GM21447 (cell line): ENCODE measurements around the gene LAP3.
"Not testable (repeated sequence)": the region's sequence is repeated elsewhere in the genome, so short reads cannot be mapped to it uniquely, and the experiment has no call there.

Experiments used
- ATAC-seq: cut with Tn5 transposase; IDR thresholded peaks from one replicate; pipeline ENCODE4 v1.9.1; 2021; ENCODE audit not compliant: unreplicated experiment

LAP3 gene

DNA sequence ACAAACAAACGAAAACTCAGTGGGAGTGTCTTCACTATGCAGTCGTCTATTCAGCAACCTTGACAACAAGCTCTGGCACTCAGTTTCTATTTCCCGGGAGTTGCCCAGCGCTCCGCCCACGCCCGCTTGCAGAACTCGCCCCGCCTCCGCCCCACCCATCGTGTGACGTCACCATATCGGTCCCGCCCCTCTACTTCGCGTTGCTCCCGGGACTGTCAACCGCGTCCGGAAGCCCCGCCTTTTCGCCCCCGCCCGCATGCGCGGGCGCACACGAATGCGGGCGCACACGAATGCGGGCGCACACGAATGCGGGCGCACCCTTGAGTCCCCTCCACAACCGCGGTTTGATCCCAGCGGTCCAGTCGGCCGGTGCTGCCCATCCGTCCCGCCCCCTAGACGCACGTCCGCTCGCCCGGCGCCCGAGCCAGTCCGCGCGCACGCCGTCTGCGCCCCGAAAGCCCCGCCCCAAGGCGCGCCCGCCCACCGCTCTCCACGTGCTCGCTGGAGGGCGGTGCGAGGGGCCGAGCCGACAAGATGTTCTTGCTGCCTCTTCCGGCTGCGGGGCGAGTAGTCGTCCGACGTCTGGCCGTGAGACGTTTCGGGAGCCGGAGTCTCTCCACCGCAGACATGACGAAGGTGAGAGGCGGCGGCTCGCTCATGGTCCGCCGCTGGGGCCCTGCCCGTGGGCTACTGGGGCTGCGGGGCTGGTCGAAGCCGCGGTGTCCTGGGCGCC is at the start of gene LAP3:
LAP3 (plus strand) TSS at position 267 of the 733 bp plus-strand sequence; CDS start at position 535, 268 bp downstream.
- ATAC-seq: peak; percentile 74

DNA sequence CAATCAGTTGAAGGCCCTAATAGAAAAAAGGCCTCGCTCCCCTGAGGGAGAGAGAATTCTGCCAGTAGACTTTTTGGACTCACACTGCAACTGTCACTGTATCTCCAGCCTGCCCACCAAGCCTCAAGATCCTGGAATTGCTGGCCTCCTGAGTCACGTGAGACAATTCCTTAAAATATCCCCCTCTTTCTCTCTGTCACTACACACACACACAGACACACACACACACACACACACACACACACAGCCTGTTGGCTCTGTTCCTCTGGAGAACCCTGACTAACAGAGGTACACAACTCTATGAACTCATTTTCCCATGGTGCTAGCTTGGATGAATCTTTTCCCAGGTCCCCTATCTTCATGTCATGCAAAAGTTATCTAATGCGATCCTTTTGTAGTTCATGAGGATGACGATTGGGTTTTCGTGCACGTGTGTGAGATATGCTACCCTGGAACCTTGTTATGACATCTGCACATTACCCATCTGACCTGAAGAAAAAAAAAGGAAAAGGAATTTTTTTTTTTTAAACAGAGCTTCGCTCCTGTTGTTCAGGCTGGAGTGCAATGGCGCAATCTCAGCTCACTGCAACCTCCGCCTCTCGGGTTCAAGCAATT is 48.3 kb upstream of the LAP3 start:
- ATAC-seq: no peak

DNA sequence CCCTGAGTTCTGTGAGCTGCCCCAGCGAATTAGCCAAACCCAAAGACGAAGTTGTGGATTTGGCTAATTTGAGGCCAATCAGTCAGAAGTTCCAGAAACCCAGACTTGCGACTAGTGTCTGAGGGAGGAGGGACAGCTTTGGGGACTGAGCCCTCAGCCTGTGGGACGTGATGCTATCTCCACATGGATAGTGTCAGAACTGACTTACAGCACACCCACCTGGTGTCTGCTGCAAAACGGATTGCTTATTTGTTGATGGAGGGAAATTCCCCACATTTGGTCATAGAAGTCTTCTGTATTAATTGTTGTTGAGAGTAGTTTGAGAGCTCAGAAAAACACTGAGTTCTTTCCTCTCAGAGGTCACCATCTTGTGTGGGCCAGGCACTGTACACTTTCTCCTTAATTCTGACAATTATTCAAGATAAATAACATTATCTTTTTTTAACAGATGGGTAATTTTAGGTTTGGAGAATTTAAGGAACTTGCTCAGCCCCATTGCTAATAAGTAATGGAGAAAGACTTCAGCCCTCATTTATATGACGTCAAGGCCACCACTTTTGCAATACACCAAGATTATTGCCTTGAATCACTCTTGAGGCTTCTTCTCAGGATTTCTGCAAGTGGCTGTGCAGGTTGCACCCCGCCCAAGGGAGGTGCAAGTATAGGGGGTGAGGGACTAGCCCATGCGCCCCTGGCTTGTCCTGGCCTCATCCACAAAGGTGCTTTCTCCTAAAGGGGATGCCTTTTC is 45.3 kb upstream of the LAP3 start:
- no peak for ATAC-seq

DNA sequence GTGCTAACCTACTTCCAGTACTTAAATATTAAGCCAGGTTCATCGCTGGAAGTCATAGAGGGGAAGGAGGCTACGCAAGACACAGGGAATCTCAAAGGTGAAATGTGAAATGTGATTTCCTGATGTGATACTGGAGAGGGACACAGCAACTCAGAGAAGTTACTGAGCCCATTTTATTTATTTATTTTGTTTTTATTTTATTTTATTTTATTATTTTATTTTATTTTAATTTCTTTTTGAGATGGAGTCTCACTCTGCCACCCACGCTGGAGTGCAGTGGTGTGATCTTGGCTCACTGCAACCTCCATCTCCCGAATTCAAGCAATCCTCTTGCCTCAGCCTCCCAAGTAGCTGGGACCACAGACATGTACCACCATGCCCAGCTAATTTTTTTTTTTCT is 42.3 kb upstream of the LAP3 start:
- no peak for ATAC-seq

DNA sequence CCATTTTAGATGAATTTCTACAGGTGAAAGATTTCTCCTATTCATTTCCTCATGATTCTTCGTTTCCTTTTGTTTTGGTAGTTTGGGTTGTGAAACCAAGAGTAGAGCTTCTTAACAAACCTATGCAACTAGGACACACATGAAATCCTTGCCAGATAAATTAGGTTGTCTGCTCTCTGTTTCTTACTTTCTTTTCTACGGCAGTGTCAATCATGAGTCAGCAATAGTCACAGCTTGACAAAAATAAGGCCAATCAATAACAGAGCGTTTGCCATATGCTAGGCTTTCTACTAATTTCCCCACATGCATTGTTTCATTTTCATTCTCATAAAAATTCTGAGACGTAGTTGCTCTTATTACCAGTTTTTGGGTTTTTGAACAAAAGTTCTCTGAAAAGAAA is 41.8 kb upstream of the LAP3 start:
- ATAC-seq: no peak

DNA sequence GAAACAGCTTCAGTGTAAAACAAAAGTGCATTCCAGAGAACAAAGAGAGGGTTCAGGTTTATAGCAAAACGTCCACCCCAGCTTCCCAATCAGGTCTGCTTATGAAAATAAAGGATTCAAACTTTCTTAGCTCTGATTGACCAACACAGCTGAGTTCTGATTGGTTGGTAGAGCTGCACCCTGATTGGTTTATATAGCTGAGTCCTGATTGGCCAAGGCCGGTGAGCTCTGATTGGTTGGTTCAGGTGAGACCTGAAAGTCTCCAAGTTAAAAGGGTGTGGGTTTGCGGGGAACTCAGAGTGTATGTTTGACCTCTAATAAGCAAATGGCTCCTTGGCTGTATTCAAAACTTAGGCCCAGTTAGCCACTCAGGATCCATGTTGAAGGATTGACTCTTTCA is 41.1 kb upstream of the LAP3 start:
- ATAC-seq: no peak

DNA sequence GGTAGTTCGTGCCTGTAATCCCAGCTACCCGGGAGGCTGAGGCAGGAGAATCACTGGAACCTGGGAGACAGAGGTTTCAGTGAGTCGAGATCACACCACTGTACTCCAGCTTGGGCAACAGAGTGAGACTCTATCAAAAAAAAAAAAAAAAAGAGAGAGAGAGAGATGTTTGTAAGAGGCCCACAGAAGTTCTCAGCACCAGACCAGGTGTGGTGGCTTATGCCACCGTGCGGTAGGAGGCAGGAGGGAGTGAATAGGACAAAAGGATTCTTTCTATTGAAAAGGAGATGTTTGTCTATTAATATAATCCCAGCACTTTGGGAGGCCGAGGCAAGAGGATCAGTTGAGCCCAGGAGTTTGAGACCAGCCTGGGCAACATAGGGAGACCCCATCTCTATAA is 39.9 kb upstream of the LAP3 start:
- ATAC-seq: not testable (repeated sequence)

DNA sequence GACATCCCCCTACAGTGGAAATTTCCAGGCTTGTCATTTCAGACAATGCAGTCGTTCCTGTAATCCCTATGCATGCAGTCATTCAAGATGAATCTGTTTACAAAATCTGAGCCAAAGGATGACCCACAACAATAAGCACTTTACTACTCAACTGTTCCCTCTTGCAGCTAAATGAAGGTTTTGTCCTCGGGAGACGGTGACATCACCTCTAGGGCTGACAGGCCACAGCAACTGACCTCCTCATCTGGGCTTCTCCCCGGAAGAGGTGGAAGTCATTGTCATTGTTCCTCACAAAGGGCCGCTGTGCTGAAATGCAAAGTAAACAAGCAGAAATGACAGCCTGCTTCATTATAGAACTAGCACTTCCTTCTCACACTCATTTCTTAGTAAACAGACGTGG is 32.8 kb upstream of the LAP3 start:
- ATAC-seq: no peak

DNA sequence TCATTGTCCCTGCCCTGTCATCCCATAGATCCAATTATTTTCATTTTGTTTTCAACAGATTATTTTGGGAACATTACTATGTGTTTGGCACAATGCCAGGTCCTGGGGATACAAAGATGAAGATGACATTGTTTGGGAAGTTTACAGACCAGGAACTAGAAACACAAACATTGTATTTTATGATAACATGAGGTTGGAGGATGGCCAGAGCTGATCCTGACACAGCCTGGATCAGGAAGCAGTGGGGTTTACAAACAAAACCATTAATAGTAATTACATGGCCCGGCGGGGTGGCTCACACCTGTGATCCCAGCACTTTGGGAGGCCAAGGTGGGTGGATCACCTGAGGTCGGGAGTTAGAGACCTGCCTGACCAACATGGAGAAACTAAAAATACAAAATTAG is 32.2 kb upstream of the LAP3 start:
- no peak for ATAC-seq

DNA sequence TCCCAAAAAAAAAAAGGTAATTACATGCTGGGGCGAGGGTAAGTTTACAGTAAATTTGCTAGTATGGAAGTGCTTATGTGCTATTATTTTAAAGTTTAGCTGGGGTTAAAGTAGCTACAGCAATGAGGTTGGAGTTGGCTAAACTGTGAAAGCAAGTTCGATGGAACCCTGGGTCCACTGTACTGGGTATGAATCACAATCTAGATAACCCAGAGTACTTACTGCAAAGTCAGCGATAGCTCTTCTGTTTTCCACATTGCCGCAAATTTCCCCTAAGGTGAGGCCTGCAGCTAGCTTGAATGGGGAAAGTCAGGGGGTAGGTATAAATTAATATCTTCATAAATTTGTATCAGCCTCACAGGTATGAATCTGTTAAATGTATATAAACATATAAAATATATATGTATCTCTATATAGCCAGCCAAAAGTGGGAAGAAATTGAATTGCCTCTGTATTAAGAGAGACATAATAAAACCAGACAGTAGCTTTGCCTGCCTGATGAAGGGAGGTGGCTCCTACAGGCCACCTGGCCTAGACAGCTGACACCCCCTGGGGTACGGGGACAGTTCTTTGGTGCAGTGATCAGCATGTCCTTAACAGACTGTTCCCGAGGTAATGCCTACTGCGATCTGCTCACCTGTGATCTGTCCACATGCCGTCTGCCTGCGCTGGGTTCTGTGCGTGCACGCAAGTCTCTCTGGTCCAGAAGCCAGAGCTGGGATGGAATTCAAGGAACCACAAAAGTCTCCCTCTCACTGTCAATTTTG is 31.4 kb upstream of the LAP3 start:
- ATAC-seq: no peak

DNA sequence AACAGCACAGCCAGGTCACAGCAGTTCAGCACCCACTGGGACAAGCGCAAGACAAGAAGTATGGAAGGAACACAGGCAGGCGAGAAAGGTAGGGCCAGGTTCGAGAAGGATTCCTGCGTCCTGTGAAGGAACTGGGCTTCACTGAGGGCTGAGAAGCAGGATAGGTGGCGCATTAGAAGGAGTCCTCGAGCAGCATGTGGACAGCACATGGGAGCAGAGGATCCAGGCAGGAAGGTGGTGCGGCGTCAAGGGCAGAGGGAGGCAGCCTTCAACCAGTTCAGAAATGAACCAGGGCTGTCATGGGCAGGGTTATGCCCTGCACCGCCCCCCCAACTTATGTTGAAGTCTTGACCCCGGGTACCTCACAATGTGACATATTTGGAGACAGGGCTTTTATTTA is 30.8 kb upstream of the LAP3 start:
- no peak for ATAC-seq

DNA sequence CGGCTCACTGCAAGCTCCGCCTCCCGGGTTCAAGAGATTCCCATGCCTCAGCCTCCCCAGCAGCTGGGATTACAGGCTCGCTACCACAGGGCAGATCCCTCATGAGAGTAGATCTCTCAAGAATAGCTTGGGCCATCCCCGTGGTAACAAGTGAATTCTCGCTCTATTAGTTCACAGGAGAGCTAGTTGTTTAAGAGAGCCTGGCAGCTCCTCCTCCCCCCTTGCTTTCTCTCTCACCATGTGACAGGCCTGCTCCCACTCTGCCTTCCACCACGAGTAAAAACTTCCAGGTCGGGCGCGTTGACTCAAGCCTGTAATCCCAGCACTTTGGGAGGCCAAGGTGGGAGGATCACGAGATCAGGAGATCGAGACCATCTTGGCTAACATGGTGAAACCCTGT is 30.3 kb upstream of the LAP3 start:
- ATAC-seq: no peak

DNA sequence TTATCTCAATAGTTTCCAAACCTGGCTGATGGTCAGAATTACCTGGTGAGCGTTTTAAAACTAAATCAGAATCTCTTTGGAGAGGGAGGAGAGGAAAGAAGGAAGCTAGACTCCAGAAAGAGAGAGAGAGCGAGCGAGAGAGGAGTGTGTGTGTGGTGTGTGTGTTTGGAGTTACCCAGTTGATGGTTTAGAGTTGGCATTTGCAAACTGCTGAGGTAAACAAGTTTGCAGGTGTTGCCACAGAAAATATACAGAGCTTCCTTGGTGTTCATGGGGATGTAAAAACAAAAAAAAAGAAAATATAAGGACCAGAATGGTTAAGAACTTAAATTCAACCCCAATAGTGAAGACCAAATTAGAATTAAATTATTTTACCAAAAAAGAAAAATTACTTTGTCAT is 26.4 kb upstream of the LAP3 start:
- no peak for ATAC-seq

DNA sequence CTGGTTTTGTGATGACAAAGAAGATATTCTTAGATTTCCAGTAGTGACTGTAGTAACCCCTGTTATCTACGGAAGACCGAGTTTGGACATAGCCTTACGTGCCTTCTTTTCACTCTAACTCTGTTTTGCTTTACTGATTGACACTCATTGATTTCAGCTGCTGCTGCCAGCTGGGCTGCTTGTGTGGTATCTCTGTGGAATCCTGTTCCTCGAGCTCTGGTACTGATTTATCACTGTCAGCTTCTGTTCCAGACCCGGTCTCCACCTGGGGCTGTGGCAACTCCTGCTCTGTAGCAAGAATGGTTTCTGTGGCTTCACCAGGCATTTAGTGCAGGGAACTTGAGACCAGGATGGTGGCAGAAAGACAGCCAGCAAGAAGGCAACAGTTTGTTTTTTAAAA is 24.6 kb upstream of the LAP3 start:
- ATAC-seq: no peak

DNA sequence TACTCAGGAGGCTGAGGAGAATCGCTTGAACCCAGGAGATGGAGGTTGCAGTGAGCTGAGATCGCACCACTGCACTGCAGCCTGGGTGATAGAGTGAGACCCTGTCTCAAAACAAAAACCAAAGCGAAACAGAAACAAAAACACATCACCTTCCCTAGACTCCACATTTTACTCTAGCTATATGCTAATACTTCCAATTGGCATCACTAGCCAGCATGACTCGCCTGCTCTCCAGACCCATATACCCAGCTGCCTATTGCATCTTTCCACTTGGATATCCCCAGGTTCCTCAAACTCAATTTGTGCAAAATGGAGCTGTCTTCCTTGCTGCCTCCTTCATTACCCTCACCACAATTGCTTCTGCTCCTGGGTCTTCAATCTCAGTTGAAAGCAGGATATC is 22.4 kb upstream of the LAP3 start:
- ATAC-seq: no peak

DNA sequence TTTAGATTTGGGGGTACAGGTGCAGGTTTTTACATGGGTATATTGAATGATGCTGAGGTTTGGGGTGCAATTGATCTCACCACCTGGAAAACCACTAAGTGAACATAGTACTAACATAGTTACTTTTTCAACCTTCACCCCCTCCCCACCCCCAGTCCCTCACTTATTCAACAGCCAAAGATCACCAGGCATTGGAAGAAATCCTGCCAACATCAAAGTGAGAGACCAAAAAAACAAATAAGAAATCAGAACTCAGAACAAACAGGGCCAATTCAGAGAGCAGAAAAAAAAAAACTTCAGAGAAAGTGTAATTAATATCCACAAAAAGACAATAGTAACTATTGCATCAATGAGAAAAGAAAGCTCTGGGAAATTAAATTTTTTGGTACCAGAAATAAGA is 20.5 kb upstream of the LAP3 start:
- ATAC-seq: no peak

DNA sequence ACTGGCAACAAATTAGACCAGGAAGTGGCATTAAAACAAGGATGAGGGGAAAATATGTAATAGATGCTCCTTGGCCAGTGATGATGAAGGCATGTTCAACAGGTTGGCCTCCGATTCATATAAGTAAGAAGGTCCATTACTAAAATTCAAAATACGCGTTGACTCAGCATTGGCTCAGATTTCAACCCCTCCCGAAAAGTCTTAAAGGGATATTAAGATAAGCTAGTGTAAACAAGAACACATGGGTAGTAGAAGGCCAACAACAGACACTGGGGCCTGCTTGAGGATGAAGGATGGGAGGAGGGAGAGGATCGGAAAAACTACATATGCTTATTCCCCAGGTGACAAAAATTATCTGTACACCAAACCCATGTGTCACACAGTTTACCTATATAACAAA is 19.1 kb upstream of the LAP3 start:
- no peak for ATAC-seq

DNA sequence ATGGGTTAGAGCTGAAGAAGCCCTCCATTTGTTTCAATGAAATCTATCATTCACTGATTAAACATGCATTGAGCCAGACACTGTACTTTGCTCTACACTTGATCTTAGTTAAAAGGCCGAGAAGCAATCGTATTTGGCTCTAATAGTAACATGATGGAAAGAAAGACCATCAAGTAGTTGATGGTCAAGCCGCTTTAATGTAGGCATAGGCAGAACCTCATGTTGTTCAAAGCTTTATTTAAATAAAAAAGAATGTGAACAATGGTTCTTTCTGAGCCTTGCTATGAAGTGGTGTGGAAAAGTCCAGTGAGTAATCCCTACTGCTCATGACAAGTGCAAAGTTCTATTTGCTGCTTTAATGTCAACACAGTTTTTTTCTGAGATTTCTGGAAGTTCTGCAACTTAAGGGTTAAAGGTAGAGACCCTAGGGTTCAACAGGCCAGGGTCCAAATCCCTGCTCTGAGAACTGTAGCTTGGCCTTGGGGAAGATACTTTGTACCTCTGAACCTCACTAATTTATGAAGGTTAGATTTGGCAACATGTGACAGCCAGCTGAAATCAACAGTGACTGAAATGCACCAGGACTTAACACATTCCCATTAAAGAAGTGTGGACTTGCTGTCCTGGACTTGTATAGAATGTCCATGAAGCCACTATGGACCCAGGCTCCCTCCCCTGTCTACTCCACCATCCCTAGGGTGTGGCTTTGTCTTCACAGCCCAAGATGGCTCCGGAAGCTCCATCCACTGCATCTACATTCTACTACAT is 17.9 kb upstream of the LAP3 start:
- no peak for ATAC-seq

DNA sequence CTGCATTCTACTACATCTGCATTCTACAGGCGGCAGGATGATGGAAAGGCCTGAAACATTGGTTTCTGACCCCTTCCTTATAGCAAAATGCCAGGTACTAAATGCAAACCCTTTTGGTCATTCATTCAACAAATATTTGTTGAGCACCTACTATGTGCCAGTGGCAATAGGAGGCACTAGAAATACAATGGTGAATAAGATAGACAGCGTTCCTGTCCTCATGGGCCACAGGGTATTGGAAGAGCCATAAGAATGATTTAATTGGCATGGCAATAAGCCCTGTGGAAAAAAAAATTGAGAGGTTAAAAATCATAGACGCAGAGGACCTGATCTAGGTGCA is 17.3 kb upstream of the LAP3 start:
- ATAC-seq: no peak

DNA sequence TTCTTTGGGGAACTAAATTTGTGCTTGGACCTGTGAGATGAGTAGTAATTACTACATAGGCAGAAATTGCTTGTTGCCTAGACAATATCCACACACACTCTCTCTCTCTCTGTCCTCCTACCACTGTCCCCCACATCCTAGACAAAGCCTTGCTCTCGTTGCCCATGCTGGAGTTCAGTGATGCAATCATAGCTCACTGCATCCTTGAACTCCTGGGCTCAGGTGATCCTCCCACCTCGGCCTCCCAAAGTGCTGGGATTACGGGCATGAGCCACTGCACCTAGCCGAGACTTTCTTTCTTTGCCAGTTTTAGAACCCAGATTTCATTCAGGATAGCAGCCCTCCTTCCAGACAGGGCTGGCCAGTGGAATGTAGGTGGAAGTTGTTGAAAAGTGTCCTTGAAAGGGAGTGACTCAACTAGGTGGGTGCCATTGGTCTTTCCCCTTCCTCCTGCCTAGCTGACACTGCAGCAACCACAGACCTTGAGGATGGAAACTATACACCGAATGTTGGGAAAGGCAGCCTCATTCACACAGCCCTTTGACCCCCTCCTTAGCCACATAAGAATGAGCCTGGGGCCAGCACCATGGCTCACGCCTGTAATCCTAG is 16.8 kb upstream of the LAP3 start:
- no peak for ATAC-seq
